Measurements from ENCODE around the gene RWDD1. TPM values are rescaled to one million over a fixed set of nuclear protein-coding genes. Genes with fewer than 3 reads are reported as not detected.
A peak's percentile ranks its signal among the peaks of the same experiment; 100 is the strongest.

RWDD1 gene
- total and polyA plus RNA-seq, 2 of the 13 experiments (the other 11 are each of a cell fraction or from before 2014, with no cell fraction given) = 27.4 to 67.1 TPM

DNA sequence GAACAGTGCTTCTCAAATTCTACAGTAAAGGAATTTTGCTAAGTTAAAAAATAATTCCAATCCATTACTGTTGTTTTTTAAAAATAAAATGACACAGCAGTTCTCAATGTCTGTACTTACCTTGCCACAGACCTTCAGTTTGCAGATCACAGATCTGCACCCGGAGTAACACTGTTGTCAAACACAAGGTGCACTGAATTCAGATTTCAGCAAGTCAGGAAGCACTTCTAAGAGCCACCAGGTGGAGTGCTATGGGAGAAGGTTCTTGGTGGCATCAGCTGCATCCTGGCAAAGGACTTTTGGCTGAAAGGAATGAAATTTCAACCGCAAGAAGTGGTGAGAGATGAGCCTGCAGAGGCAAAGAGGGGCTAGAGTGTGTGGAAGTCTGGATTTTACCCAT is 62.4 kb downstream of the RWDD1 start (continued):
- no peak for TF ChIP-seq ZNF225 (CRISPR knock-in tag; IDR thresholded peaks at IDR 0.05)
- TF ChIP-seq, protein P1, sequence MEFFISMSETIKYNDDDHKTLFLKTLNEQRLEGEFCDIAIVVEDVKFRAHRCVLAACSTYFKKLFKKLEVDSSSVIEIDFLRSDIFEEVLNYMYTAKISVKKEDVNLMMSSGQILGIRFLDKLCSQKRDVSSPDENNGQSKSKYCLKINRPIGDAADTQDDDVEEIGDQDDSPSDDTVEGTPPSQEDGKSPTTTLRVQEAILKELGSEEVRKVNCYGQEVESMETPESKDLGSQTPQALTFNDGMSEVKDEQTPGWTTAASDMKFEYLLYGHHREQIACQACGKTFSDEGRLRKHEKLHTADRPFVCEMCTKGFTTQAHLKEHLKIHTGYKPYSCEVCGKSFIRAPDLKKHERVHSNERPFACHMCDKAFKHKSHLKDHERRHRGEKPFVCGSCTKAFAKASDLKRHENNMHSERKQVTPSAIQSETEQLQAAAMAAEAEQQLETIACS (CRISPR knock-in tag; IDR thresholded peaks at IDR 0.05) = no peak
- TF ChIP-seq RXRB (CRISPR knock-in tag; IDR thresholded peaks at IDR 0.05; ENCODE audit: borderline replicate concordance) = peak; percentile 14; the same call in 1 of the 2 replicates
- 0 out of 2 replicates have a peak, but pooled peaks have one; percentile 37 for TF ChIP-seq KAT8 (CRISPR knock-in tag; IDR thresholded peaks at IDR 0.05)
- TF ChIP-seq TARDBP (CRISPR knock-in tag; IDR thresholded peaks at IDR 0.05) = no peak
- no peak for TF ChIP-seq NAIF1 (CRISPR knock-in tag; IDR thresholded peaks at IDR 0.05; ENCODE audit: borderline replicate concordance)
- TF ChIP-seq, protein P2, sequence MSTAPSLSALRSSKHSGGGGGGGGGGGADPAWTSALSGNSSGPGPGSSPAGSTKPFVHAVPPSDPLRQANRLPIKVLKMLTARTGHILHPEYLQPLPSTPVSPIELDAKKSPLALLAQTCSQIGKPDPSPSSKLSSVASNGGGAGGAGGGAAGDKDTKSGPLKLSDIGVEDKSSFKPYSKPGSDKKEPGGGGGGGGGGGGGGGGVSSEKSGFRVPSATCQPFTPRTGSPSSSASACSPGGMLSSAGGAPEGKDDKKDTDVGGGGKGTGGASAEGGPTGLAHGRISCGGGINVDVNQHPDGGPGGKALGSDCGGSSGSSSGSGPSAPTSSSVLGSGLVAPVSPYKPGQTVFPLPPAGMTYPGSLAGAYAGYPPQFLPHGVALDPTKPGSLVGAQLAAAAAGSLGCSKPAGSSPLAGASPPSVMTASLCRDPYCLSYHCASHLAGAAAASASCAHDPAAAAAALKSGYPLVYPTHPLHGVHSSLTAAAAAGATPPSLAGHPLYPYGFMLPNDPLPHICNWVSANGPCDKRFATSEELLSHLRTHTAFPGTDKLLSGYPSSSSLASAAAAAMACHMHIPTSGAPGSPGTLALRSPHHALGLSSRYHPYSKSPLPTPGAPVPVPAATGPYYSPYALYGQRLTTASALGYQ (CRISPR knock-in tag; IDR thresholded peaks at IDR 0.05) = no peak
- TF ChIP-seq, protein P3, sequence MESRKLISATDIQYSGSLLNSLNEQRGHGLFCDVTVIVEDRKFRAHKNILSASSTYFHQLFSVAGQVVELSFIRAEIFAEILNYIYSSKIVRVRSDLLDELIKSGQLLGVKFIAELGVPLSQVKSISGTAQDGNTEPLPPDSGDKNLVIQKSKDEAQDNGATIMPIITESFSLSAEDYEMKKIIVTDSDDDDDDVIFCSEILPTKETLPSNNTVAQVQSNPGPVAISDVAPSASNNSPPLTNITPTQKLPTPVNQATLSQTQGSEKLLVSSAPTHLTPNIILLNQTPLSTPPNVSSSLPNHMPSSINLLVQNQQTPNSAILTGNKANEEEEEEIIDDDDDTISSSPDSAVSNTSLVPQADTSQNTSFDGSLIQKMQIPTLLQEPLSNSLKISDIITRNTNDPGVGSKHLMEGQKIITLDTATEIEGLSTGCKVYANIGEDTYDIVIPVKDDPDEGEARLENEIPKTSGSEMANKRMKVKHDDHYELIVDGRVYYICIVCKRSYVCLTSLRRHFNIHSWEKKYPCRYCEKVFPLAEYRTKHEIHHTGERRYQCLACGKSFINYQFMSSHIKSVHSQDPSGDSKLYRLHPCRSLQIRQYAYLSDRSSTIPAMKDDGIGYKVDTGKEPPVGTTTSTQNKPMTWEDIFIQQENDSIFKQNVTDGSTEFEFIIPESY (CRISPR knock-in tag; IDR thresholded peaks at IDR 0.05) = no peak
- no peak for TF ChIP-seq ZFP36L2 (CRISPR knock-in tag; IDR thresholded peaks at IDR 0.05)
- no peak for TF ChIP-seq GLI4 (CRISPR knock-in tag; IDR thresholded peaks at IDR 0.05; ENCODE audit: borderline replicate concordance)
- TF ChIP-seq MAFK (conservative IDR thresholded peaks at IDR 0.05 in 1 of 2, IDR thresholded peaks at IDR 0.05 in 1 of 2; ENCODE audit: low read length in 2 of 2) = 0 out of 4 replicates have a peak, but pooled peaks of 1 of the 2 experiments have one; percentile 15
- TF ChIP-seq, protein P4, sequence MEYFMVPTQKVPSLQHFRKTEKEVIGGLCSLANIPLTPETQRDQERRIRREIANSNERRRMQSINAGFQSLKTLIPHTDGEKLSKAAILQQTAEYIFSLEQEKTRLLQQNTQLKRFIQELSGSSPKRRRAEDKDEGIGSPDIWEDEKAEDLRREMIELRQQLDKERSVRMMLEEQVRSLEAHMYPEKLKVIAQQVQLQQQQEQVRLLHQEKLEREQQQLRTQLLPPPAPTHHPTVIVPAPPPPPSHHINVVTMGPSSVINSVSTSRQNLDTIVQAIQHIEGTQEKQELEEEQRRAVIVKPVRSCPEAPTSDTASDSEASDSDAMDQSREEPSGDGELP (IDR thresholded peaks at IDR 0.05; ENCODE audit: borderline replicate concordance, low read depth) = peak; percentile 55; the same call in 1 of the 2 replicates
- TF ChIP-seq MIER2 (CRISPR knock-in tag; IDR thresholded peaks at IDR 0.05) = peak; percentile 57; the same call in 1 of the 2 replicates
- TF ChIP-seq ZNF616 (CRISPR knock-in tag; IDR thresholded peaks at IDR 0.05; ENCODE audit: low read depth) = no peak
- peak; percentile 47; the same call in 1 of the 2 replicates for TF ChIP-seq GATAD2A (CRISPR knock-in tag; IDR thresholded peaks at IDR 0.05)
- TF ChIP-seq MAFF (IDR thresholded peaks at IDR 0.05; ENCODE audit: low read depth, low read length) = 0 out of 2 replicates have a peak, but pooled peaks have one; percentile 15
- no peak for TF ChIP-seq ZNF263 (CRISPR knock-in tag; IDR thresholded peaks at IDR 0.05)
- TF ChIP-seq, protein P5, sequence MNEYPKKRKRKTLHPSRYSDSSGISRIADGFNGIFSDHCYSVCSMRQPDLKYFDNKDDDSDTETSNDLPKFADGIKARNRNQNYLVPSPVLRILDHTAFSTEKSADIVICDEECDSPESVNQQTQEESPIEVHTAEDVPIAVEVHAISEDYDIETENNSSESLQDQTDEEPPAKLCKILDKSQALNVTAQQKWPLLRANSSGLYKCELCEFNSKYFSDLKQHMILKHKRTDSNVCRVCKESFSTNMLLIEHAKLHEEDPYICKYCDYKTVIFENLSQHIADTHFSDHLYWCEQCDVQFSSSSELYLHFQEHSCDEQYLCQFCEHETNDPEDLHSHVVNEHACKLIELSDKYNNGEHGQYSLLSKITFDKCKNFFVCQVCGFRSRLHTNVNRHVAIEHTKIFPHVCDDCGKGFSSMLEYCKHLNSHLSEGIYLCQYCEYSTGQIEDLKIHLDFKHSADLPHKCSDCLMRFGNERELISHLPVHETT (CRISPR knock-in tag; conservative IDR thresholded peaks at IDR 0.05) = no peak
- TF ChIP-seq, protein P6, sequence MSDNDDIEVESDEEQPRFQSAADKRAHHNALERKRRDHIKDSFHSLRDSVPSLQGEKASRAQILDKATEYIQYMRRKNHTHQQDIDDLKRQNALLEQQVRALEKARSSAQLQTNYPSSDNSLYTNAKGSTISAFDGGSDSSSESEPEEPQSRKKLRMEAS (IDR thresholded peaks at IDR 0.05) = no peak
- no peak for TF ChIP-seq KLF15 (CRISPR knock-in tag; IDR thresholded peaks at IDR 0.05; ENCODE audit: borderline replicate concordance)
- TF ChIP-seq ZNF7 (CRISPR knock-in tag; IDR thresholded peaks at IDR 0.05) = no peak
- peak; percentile 53; the same call in 1 of the 2 replicates for TF ChIP-seq ETV5 (CRISPR knock-in tag; IDR thresholded peaks at IDR 0.05; ENCODE audit: borderline replicate concordance)
- no peak for TF ChIP-seq ZNF749 (CRISPR knock-in tag; IDR thresholded peaks at IDR 0.05; ENCODE audit: borderline replicate concordance)

Measured in HepG2 (cell line).